GM23338 (cell line): ENCODE data around the gene AVP. TPM values are rescaled to one million over a fixed set of nuclear protein-coding genes. Genes with fewer than 3 reads are reported as not detected.

Source experiments
- ATAC-seq: fragments of 200-7000 bp; cut with Tn5 transposase; 3 replicates; pipeline ENCODE4 v1.9.1; 2020
- DNase-seq: peaks from one replicate; pipeline ENCODE4 v3.0.0-alpha.2; 2015; ENCODE audit warnings: low spot score
- H2AFZ ChIP-seq: fragments of 200-600 bp; sonication (generic); 2 replicates; pipeline ENCODE4 v1.8.0; 2016; ENCODE audit warnings: antibody characterized with exemption, mild to moderate bottlenecking, moderate library complexity
- H3F3A ChIP-seq: fragments of 200-600 bp; sonication (generic); replicated peaks from 2 replicates; pipeline ENCODE4 v1.8.0; 2017; ENCODE audit warnings: antibody characterized with exemption, mixed run types, low read depth
- H3K27ac ChIP-seq: fragments of 200-600 bp; sonication (generic); 2 replicates; pipeline ENCODE4 v1.6.1; 2016; ENCODE audit warnings: low read depth
- H3K27me3 ChIP-seq: fragments of 200-600 bp; sonication (generic); 2 replicates; pipeline ENCODE4 v1.8.0; 2016; ENCODE audit warnings: mild to moderate bottlenecking, mixed run types, moderate library complexity; ENCODE audit not compliant: insufficient read depth
- H3K36me3 ChIP-seq: fragments of 200-600 bp; sonication (generic); 2 replicates; pipeline ENCODE4 v1.8.0; 2016; ENCODE audit warnings: mild to moderate bottlenecking; ENCODE audit not compliant: insufficient read depth
- H3K4me1 ChIP-seq: fragments of 200-600 bp; sonication (generic); 2 replicates; pipeline ENCODE4 v1.8.0; 2016; ENCODE audit warnings: mild to moderate bottlenecking, moderate library complexity; ENCODE audit not compliant: insufficient read depth
- H3K4me2 ChIP-seq: fragments of 200-600 bp; sonication (generic); 2 replicates; pipeline ENCODE4 v1.7.1; 2017; ENCODE audit warnings: mixed run types
- H3K4me3 ChIP-seq: fragments of 200-600 bp; sonication (generic); 2 replicates; pipeline ENCODE4 v1.6.1; 2016; ENCODE audit warnings: mixed run types
- H3K79me2 ChIP-seq: fragments of 200-600 bp; sonication (generic); replicated peaks from 2 replicates; pipeline ENCODE4 v1.8.0; 2017; ENCODE audit warnings: mild to moderate bottlenecking; ENCODE audit not compliant: insufficient read depth
- H3K9me2 ChIP-seq: fragments of 200-600 bp; sonication (generic); 2 replicates; pipeline ENCODE4 v1.8.0; 2017; ENCODE audit not compliant: insufficient read depth
- H4K20me1 ChIP-seq: fragments of 200-600 bp; sonication (generic); replicated peaks from 2 replicates; pipeline ENCODE4 v1.8.0; 2017; ENCODE audit warnings: mild to moderate bottlenecking; ENCODE audit not compliant: insufficient read depth
- H3K27ac Mint-ChIP-seq: 2 replicates; pipeline ENCODE4 v1.8.0; 2020; ENCODE audit warnings: inconsistent platforms, mild to moderate bottlenecking, moderate library complexity, mixed read lengths
- H3K27me3 Mint-ChIP-seq: 3 replicates; pipeline ENCODE4 v1.8.0; 2022; ENCODE audit warnings: low read depth, mild to moderate bottlenecking, moderate library complexity, mixed read lengths, inconsistent platforms; ENCODE audit not compliant: insufficient read depth, poor library complexity
- H3K36me3 Mint-ChIP-seq: 3 replicates; pipeline ENCODE4 v1.8.0; 2021; ENCODE audit warnings: low read depth, mild to moderate bottlenecking, inconsistent platforms, moderate library complexity, mixed read lengths
- H3K4me1 Mint-ChIP-seq: 3 replicates; pipeline ENCODE4 v1.8.0; 2020; ENCODE audit warnings: mild to moderate bottlenecking, inconsistent platforms, mixed read lengths
- H3K4me3 Mint-ChIP-seq: 3 replicates; pipeline ENCODE4 v1.8.0; 2021; ENCODE audit warnings: moderate library complexity, mild to moderate bottlenecking, inconsistent platforms, mixed read lengths
- H3K9me3 Mint-ChIP-seq: 3 replicates; pipeline ENCODE4 v1.8.0; 2020; ENCODE audit warnings: moderate library complexity, mild to moderate bottlenecking, inconsistent platforms, mixed read lengths
- EZH2 ChIP-seq: fragments of 200-600 bp; sonication (generic); IDR thresholded peaks from one replicate; pipeline ENCODE4 v1.8.0; 2017; ENCODE audit warnings: antibody characterized with exemption, mild to moderate bottlenecking, low read depth; ENCODE audit not compliant: unreplicated experiment
- ZNF331 ChIP-seq: fragments of 250-450 bp; sonication (Bioruptor Pico); IDR thresholded peaks from 2 replicates; pipeline ENCODE4 v1.5.0; 2020; ENCODE audit warnings: low read depth, mild to moderate bottlenecking, moderate library complexity
- polyA plus RNA-seq: library from polyadenylated mRNA; unstranded; fragments of >200 nt; fragmentation: Nextera tagmentation; extraction: Ambion mirVana; gene quantifications from 2 replicates; pipeline ENCODE4 v1.2.1, GENCODE V29; 2016
- total RNA-seq: library from RNA; depleted of rRNA; stranded (reverse); fragments of >200 nt; shearing (Covaris generic); gene quantifications from 2 replicates; pipeline ENCODE4 v1.2.3, GENCODE V29; 2014
- TF ChIP-seq, protein P1 (sequence below): fragments of 250-450 bp; sonication (Bioruptor Pico); IDR thresholded peaks from 2 replicates; pipeline ENCODE4 v1.5.0; 2020; ENCODE audit warnings: mild to moderate bottlenecking, moderate library complexity
- TF ChIP-seq, protein P2 (sequence below): IDR thresholded peaks from one replicate; pipeline ENCODE4 v1.6.1; 2018; ENCODE audit warnings: antibody characterized with exemption; ENCODE audit not compliant: unreplicated experiment

The AVP gene
- total and polyA plus RNA-seq, 2 experiments from 2014 or later: 0.60 TPM; not detected in 1

DNA sequence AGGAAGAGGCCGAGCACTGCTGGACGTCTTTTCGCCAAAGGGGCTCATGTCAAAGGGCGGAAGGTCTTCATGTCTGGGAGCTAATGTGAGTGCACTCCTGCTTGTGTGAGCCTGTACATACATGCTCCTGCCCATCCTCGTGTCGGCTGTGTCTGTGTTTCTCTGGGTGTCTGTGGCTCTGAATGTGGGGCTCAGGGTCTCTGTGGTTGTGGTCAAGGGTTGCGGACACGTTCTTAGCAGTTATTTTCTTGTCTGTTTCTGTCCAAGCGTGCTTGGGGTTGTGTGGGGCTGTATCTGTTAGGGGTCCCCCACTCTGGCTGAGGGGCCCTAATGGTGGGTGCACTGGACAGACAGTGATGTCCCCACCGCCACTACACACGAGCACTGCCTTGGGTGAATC, 2.9 kb downstream of the AVP start (continued):
- TF ChIP-seq, protein P1, sequence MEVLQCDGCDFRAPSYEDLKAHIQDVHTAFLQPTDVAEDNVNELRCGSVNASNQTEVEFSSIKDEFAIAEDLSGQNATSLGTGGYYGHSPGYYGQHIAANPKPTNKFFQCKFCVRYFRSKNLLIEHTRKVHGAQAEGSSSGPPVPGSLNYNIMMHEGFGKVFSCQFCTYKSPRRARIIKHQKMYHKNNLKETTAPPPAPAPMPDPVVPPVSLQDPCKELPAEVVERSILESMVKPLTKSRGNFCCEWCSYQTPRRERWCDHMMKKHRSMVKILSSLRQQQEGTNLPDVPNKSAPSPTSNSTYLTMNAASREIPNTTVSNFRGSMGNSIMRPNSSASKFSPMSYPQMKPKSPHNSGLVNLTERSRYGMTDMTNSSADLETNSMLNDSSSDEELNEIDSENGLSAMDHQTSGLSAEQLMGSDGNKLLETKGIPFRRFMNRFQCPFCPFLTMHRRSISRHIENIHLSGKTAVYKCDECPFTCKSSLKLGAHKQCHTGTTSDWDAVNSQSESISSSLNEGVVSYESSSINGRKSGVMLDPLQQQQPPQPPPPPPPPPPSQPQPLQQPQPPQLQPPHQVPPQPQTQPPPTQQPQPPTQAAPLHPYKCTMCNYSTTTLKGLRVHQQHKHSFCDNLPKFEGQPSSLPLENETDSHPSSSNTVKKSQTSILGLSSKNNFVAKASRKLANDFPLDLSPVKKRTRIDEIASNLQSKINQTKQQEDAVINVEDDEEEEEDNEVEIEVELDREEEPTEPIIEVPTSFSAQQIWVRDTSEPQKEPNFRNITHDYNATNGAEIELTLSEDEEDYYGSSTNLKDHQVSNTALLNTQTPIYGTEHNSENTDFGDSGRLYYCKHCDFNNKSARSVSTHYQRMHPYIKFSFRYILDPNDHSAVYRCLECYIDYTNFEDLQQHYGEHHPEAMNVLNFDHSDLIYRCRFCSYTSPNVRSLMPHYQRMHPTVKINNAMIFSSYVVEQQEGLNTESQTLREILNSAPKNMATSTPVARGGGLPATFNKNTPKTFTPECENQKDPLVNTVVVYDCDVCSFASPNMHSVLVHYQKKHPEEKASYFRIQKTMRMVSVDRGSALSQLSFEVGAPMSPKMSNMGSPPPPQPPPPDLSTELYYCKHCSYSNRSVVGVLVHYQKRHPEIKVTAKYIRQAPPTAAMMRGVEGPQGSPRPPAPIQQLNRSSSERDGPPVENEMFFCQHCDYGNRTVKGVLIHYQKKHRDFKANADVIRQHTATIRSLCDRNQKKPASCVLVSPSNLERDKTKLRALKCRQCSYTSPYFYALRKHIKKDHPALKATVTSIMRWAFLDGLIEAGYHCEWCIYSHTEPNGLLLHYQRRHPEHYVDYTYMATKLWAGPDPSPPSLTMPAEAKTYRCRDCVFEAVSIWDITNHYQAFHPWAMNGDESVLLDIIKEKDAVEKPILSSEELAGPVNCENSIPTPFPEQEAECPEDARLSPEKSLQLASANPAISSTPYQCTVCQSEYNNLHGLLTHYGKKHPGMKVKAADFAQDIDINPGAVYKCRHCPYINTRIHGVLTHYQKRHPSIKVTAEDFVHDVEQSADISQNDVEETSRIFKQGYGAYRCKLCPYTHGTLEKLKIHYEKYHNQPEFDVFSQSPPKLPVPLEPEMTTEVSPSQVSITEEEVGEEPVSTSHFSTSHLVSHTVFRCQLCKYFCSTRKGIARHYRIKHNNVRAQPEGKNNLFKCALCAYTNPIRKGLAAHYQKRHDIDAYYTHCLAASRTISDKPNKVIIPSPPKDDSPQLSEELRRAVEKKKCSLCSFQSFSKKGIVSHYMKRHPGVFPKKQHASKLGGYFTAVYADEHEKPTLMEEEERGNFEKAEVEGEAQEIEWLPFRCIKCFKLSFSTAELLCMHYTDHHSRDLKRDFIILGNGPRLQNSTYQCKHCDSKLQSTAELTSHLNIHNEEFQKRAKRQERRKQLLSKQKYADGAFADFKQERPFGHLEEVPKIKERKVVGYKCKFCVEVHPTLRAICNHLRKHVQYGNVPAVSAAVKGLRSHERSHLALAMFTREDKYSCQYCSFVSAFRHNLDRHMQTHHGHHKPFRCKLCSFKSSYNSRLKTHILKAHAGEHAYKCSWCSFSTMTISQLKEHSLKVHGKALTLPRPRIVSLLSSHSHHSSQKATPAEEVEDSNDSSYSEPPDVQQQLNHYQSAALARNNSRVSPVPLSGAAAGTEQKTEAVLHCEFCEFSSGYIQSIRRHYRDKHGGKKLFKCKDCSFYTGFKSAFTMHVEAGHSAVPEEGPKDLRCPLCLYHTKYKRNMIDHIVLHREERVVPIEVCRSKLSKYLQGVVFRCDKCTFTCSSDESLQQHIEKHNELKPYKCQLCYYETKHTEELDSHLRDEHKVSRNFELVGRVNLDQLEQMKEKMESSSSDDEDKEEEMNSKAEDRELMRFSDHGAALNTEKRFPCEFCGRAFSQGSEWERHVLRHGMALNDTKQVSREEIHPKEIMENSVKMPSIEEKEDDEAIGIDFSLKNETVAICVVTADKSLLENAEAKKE (CRISPR knock-in tag): no peak
- TF ChIP-seq, protein P2, sequence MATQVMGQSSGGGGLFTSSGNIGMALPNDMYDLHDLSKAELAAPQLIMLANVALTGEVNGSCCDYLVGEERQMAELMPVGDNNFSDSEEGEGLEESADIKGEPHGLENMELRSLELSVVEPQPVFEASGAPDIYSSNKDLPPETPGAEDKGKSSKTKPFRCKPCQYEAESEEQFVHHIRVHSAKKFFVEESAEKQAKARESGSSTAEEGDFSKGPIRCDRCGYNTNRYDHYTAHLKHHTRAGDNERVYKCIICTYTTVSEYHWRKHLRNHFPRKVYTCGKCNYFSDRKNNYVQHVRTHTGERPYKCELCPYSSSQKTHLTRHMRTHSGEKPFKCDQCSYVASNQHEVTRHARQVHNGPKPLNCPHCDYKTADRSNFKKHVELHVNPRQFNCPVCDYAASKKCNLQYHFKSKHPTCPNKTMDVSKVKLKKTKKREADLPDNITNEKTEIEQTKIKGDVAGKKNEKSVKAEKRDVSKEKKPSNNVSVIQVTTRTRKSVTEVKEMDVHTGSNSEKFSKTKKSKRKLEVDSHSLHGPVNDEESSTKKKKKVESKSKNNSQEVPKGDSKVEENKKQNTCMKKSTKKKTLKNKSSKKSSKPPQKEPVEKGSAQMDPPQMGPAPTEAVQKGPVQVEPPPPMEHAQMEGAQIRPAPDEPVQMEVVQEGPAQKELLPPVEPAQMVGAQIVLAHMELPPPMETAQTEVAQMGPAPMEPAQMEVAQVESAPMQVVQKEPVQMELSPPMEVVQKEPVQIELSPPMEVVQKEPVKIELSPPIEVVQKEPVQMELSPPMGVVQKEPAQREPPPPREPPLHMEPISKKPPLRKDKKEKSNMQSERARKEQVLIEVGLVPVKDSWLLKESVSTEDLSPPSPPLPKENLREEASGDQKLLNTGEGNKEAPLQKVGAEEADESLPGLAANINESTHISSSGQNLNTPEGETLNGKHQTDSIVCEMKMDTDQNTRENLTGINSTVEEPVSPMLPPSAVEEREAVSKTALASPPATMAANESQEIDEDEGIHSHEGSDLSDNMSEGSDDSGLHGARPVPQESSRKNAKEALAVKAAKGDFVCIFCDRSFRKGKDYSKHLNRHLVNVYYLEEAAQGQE: no peak

DNA sequence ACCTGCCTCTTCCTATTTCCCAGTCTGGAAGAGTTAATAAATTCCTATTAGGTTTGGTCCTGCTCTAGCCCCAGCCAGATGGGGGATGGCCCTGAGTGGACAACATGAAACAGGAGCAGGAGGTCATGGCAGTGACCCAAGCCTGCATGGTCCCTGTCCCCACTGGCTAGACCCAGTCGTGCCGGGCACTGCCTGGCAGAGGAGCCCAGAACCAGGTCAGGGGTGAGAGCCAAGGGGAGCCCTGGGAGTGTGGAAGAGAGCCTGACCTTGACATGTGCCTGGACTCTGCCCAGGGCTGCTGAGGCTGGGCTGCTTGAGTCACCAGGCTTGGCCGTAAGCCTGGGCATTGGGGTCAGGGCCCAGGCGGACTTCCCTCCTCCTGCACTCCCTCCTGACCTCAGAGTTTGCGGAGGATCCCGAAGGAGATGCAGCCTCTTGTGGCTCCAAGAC, 3.6 kb downstream of the AVP start:
- H3K36me3 Mint-ChIP-seq: no peaks in the 10 kb centered on the region
- H3K4me3 Mint-ChIP-seq: no peak overlapping the region
- no peak overlapping the region for H2AFZ ChIP-seq
- peaks cover 53% of the 10 kb centered on the region for H3K27me3 ChIP-seq
- H3K27me3 Mint-ChIP-seq: peaks cover 53% of the 10 kb centered on the region
- H3K4me1 Mint-ChIP-seq: peaks cover 3% of the 10 kb centered on the region; the same call in 1 of the 3 replicates
- H3K79me2 ChIP-seq: no peaks in the 10 kb centered on the region
- no peak overlapping the region for H3K4me3 ChIP-seq
- H3K27ac ChIP-seq: no peak overlapping the region
- peaks cover 4% of the 10 kb centered on the region; the same call in 1 of the 2 replicates for H3K4me1 ChIP-seq
- H3K9me2 ChIP-seq: no peaks in the 10 kb centered on the region
- no peak for ATAC-seq
- H3K27ac Mint-ChIP-seq: no peak overlapping the region
- H3K9me3 Mint-ChIP-seq: no peaks in the 10 kb centered on the region
- H3K36me3 ChIP-seq: no peaks in the 10 kb centered on the region
- no peaks in the 10 kb centered on the region for H4K20me1 ChIP-seq
- no peaks in the 10 kb centered on the region for H3F3A ChIP-seq
- no peak overlapping the region for H3K4me2 ChIP-seq
- DNase-seq: no peak
- no peak for TF ChIP-seq ZNF331 (CRISPR knock-in tag)
- TF ChIP-seq, protein P1 (CRISPR knock-in tag): no peak
- no peak for TF ChIP-seq EZH2
